ENCODE data around the gene MAEL.
A peak's percentile ranks its signal among the peaks of the same experiment; 100 is the strongest.

Gene MAEL

DNA sequence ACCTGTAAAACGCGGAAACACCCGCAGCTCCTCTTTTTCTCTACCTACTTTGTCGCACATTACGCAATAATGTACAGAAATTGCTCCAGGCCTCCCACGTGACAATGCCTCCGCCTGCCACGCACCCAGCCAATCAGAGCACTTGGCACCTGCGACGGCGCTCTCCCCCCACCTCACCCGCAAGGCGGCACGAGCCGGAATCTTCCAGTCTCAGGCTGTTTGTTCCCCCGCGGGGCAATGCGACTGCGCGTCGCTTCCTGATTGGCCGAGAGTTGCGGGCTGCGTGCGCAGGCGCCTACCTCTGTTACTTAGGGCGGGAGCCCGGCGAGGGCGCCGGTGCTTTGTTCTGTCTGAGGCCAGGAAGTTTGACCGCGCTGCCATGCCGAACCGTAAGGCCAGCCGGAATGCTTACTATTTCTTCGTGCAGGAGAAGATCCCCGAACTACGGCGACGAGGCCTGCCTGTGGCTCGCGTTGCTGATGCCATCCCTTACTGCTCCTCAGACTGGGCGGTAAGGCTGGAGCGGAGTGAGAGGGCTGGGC, at the start of gene MAEL:
MAEL (plus strand) TSS at position 307 of the 542 bp plus-strand sequence; CDS start at position 380, 73 bp downstream.
- no peak for DNase-seq

DNA sequence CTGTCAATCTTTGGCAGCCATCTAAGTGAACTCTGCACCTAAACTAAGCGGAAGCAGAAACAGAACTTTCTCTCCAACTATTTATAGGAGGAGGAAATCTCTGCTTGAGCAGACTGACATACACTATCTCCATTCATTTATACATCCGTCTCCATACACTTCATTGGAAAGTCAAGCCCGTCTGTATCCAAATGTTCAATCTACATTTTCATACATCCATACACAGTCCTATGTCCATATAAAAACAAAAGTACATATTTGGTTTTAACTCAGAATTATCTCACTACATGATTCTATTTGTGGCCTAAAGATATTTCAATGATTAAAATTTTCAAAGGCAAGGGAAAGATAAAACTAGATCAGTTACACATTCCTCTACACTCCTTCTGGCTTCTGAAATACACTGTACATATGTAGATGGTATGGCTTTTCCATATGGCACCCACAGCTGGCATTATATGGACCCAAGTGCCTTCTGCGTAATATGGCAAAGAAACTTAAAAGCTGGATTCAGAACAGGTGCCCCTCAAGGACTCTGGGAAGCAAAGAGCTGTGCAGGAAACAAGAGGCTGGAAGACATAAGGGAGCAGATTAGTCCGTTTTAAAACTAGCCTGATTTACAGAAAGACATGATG, 49.2 kb upstream of the MAEL start:
- DNase-seq = no peak

DNA sequence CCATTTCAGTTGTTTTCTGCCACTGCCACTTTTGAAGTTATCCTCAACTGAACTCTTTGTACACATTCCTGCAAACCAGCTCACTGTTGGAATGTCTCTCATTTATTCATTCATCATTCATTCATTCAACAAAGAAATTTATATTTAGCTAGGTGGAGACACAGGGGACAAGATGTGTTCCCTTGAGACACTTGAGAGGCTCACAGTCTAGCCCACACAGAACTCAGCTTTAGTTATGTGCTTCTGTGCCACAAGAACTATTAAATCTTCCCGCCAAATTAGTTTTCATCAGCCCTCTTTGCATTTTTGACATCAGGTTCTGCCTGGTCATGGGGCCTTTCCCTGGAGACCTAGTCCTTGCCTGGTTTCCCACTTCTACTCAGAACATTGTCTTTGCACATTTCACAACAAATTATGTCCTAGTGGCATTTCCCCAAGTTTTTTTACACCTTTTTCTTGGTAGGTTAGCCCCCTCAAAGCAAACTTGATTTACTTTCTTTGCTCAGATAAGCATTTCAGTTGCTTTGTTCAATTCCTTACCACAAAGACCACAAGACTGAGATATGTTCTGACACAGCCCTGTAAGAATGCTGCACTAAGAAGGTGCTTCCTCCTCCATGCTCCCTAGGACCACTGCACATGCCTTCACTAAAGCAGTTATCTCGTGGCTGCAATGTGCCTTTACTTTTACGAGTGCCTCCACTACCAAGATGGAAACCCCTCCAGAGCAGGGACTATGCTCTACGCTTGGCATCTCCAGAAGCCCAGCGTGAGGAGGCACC, 44.7 kb upstream of the MAEL start:
- no peak for DNase-seq

DNA sequence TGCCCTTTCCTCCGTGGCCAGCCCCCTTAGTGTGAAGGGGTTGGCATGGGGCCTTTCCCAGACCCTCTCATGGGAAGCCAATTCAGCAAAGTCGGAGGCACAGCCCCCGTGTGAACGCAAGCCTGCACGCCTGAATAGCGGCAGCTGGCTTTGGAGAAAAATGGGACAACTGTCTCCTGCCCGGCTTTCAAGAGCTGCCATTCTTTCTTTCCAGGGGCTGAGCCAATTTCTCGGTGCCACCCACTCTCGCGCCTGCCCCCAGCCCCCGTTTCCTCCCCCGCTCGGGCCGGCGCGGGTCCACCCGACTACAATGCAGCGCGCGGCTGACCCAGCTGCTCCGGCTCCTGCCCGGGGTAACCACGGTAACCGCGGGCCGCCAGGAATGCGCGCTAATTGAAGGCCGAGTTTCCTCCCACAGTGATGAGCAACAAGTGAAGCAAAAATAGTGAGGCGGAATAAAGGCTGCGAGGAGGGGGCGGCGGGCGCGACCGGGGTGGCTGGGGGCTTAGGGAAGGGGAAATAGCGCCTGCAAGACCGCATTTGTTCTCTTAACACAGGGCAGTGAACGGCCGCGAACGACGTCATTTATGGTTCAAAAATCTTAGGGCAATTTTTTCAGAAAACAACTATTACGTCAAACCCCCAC, 41.6 kb upstream of the MAEL start:
- DNase-seq = no peak

DNA sequence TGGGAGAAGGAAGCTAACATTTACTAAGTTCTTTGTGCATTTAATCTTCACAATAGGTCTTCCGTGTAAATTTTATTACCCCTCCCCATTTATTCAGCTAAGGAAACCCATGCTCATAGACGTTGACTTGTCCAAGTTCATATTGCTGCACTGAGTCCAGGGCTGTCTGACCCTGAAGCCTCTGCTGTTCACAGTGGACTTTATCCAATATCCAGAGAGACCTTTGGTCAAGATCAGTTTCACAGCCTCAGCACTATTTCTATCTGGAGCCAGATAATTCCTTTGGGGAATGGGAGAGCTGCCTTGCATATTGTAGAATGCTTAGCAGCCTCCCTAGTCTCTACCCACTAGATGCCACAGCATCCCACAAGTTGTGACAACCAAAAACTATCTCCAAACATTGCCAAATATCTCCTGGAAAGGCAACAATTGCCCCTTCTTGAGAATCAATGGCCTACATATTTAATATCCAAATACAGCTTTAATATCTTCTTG, 40.2 kb upstream of the MAEL start:
- no peak for DNase-seq

DNA sequence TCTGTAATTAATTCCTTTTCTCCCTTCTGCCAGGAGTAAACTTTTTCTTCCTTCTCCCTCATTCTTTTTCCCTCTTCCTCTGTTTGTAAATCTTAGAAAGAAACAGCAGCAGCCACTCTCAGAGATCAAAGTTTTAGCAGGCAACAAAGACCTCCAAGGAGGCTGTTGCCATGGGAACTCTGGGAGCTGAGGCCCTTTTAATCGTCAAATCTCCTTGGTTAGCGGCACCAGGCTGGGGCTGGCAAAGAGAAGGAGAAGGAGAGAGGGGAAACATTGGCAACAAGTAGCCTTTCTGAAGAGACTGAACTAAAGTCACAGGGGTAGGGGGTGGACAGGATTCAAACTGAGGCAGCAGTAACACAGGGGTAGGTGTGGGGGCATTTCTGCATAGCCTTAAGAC, 38.9 kb upstream of the MAEL start:
- DNase-seq = no peak

DNA sequence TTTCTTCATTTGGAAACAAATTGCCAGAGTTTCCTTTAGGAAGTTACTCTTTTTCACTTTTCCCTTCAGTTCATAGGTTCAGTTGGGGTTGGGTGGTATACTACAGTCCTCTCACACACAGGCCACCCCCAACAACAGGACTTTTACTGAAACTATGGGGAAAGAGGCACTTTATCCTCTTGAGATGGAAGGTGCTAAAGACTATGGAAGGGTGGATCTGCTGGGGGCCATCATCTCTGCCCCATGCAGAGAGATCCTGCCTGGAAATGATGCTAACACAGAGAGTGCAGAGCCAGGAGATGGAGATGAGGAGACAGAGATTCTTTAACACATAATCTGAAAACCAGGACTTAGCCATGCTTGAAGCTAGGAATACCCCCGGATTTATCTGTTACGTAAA, 38.0 kb upstream of the MAEL start:
- DNase-seq = no peak

DNA sequence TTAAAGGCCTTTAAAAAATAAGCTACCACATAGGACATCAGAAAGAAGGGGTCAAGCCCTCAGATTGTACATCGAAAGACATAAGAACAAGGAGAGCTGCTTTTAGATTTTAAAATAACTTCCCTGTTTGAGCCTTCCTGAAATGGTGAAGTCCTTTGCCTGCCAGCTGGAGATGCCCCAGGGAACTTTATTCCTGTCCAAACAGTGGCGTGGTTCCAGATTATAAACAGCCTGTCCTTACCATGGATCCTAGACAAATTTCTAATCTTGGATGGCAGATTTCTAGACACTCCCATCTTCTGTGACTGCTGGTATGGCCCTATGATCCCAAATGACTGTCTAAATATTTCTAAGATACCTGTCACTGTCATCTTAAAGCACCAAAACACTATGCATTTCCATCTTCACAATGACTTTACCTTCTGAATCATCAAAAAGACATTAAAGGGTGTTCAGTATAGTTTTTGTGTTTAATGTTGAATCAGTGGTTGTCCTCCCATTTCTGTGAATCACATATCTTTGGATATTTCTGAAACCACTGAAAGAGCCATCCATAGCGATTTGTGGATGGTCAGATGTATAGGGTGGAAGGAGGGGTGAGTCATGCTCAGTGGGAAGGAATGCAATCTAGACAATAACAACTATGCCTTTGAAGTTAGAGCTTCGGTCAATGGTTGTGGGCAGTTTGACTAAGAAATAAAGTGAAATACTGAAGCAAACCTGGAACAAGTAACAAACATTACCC, 36.9 kb upstream of the MAEL start:
- no peak for DNase-seq

DNA sequence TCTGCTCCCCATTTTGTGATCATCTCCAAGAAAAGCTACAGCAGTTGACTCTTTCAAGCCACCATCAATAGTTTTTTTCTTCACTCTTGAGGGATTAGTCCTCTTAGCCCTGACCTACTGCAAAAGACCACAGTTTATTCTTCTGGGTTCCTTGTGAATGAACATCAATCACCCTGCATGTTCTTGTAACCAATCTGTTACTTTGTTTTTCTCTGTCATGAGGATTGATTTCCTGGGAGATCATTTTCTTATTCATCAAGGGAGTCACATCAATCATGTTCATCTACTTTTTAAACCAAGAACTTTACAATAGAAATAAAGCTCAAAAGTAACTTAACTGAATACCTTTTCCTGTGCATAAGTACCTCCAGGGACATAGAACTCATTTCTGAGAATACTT, 35.6 kb upstream of the MAEL start:
- no peak for DNase-seq

DNA sequence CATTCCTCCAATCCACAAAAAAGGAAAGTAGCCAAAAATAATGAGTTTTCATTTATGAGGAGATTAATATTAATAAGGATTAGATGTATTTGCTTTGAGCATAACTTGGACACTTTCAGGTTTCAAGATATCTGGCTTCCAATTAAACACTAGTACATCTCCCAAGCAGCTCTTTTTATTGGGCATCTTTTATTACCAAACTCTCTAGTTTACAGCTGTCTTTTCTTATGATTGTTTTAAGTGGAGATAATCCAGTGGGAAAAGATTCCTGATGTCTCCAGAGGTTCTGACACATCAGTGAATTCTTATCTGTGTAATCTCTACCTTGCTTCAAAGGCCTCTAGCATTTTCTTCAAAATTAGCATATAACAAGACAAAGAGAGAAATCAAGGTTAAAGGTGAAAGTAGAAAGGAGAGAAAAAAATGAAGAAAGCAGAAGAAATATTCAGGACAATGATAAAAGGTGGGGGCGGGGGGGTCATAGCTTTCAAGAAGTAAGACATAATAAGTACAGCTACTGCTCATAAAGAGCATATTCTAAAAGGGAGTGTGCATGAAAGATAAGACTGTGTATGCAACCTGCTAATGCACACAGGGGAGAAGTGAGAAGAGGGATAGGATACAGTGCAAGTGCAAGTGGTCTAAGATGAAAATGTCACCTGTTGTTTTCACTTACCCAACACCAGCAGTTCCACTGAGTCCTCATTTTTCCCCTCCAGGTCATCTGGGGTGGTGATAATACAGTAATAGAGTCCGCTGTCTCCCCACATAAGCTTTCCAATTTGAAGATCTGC, 32.8 kb upstream of the MAEL start:
- DNase-seq = no peak

DNA sequence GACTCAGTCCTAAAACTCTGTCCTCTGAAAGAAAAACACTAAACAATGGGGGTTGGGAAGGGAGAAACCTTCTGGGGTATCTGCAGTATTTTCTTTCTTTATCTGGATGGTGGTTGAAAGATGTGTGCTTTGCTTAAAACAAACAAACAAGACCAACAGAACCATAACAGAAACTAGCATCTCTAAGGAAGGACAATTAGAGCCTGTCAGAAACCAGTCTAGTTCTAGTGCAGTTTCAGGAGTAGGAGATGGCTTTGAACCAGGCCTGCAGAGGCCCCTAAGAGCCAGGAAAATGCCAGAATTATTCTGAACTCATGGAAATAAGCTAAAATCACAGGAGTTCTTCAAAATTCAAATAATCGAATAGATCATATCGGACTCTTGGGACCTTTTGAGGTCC, 32.2 kb upstream of the MAEL start:
- DNase-seq = no peak

DNA sequence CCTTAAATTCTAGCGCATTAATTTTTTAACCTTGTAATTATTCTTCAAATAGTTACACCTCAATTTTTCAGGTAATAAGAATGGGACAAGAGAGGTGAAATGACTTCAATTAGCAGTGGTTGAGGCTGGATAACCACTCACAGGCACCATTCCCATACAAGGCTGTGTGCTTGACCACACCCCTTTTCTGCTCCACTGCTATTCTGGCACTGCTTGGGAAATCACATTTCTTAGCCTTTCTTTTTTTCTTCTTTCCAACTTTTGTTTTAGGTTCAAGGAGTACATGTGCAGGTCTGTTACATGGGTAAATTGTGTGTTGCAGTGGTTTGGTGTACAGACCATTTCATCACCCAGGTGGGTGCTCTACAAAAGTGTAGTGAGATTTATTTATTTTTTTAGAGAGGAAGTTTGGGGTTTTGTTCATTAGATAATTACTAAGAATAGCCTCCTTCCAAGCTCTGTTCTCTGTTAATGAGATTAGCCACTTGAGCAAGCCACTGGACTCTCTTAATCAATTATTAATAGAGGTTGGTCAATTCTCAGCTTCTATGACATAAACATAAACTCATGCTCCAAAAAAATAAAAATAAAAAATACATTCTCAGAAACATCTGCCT, 28.1 kb upstream of the MAEL start:
- DNase-seq = no peak

DNA sequence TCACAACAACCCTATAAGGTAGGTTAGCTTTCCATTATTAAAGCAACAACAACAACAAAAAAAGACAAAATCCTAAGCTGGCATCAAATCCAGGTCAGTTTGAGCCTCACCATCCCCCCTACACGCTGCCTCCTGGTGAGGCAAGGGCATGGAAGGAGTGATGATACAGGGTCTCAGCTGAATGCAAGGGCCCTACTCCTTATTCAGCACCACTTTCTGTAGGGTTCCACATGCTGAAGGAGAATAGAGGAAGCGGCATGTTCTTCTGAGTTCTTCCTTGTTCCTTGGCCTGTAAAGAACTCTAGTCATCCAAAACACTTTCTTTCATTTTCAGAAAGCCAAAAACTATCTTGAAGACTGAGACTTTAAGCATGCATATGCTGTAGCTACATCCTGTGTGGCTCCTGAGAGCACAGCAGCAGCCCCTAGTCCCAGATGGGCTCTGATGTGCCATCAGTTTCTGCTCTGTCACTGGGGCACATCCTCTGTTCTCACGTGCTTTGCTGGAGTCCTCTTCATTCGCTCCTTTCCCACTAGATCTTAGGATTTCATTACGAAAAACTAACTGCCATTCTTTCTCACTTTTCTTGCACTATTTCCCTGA, 19.9 kb upstream of the MAEL start:
- no peak for DNase-seq

DNA sequence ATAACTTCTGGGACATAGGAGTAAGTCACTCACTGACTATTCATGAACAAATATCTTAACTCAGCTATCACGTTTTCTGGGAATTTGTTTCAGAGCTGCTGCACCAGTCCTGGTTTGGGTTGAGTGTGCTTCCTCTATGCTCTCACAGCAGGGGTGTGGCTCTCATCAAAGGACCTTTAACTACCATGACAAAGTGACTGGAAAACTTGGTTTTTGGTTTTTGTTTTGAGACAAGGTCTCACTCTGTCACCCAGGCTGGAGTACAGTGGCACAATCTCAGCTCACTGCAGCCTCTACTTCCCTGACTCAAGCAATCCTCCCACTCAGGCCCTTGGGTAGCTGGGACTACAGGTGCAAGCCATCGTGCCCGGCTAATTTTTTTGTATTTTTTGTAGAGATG, 17.8 kb upstream of the MAEL start:
- DNase-seq = no peak

DNA sequence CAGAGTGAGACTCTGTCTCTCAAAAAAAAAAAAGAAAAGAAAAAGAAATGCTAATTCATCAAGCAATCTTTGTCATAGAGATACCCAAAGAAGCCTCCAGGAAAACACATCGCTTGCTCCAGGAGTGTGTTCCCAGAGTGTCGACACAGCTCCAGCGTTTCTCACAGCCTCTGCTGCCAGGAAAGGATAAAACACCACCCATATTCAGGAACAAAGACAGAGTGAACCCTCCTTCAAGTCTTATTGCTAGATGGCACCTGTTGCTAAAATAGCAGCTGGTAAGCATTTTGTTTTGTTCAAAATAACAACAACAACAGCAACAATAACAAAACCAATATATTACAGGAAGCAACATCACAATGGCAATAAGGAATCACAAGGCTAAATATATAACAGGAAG, 16.9 kb upstream of the MAEL start:
- DNase-seq = no peak

DNA sequence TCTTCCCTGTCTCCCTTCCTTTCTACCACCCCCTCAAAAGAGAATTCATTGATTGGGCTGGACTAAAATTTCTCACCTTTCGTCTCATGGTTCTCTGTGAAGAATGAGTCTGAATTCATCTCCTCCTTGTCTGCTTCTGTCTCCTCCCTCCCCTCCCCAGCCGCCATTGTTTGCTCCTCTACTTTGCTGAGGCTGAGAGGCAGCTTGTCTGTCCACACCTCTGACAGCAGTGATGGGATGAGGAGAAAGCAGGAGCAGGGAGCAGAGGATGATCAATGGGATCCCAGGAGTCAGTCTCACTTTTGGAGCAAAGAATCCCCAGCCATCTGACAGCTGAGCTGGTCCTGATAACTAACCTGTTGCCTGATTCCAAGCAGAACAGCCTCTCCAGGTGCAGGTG, 16.3 kb upstream of the MAEL start:
- no peak for DNase-seq

DNA sequence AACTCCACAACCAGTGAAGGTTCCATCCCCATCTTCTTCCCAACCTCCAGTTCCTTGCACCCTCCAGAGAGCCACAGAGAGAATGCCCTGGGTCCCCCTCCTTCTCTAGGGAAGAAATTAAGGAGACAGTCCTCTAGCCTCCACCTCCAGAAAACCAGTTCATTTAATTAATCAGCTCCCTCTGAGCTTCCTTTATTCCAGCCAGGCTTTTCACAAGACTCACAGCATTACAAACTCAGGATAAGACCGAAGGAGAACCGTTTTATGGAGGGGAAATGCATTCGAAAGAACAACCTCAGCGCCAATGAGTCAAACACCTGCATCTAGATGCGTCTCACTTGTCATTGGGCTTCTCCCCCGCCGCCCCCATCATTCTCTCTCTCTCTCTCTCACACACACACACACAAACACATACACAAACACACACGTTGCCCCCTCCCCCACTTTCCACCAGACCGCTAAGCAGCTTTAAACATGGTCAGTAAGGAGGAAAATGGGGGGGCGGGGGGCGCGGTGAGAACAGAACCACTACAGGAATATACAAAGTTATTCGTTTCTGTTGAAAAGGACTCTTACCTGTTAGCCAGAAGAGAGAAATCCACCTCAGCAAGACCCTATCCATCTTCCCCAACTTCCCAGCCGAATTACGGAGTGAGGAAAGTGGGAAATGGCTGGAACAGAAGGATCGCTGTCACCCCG, 14.3 kb upstream of the MAEL start:
- no peak for DNase-seq

DNA sequence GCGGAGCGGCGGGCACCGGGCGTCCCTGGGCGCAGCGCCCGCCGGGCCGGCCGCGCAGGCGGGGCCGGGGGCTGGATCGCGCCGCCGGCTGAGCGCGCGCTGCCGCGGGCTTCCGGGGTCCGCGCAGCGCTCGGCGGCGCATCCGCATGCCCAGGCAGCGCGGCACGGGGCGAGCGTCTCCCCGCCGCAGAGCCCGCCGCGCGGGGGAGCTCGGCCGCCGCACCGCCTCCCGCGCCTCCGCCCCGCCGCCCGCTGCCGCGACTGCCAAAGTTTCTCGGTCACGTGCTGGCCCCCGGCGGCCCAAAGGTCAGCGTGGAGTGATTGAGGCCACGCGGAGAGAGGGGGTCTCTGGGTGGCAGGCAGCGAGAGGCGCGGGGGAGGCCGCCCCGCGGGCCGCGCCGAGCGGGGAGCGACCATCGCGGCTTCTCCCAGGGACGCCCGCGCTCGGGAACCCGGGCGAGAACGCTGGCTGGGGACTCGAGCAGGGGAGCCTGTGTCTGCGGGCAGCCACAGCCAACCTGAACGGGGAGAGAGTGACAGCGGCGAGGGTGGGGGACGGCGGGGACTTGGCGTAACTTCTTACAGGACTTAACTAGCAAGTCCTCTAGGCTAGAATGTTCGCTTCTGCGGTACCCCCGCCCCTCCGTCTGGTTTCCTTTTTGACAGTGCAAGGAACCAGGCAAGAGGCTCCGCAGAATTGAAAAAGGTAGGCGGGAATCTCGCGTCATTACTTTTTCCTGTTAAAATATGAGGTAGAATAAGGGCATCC, 13.5 kb upstream of the MAEL start, which contains the start of gene ILDR2:
ILDR2 (minus strand) TSS at position 180 of the 769 bp plus-strand sequence. CDS start 272 bp downstream, outside the sequence.
- peak; percentile 18 to 25 for DNase-seq

DNA sequence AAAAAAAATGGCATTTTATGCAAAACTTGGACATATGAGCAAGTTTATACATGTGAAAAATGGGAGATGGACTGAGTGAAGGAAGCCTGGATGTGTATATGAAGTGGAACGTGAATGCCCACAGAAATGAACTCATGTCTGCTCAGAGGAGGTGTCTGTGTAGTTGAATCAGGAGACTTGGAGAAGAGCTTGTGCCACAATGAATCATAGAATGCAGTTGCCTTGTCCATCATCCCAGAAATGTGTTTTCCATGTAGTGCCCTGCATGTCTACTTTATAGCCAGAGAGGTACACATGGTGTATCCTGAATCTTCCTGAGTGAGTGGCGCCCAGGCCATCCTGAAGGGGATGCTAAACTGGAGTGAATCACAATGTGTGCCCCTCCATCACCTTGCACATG, 11.1 kb upstream of the MAEL start:
- no peak for DNase-seq

DNA sequence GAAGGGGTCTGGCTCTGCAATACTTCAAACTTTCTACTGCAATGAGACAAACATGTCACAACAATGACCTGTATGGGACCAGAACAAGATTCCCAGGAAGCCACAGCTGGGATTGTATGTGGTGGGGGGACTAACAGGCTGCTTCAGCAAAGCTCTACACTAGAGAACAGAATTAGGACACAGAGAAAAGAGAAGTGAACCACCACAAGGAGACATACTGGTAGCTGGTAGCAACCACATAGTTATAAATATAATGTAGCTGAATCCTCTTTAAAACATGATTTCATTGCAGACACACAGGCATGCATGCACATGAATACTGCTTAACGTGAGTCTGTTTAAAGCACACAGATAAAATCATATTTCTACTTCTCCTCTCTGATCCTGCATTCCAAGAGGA, 10.3 kb upstream of the MAEL start:
- DNase-seq = no peak

Data from SHP77 (cell line).